Panc1 (cell line): ENCODE data around the gene IQUB.

Experiments used
- CTCF ChIP-seq: fragments of 450-650 bp; IDR thresholded peaks from 2 replicates; pipeline ENCODE4 v1.5.1; 2017; ENCODE audit warnings: mild to moderate bottlenecking
- POLR2AphosphoS5 ChIP-seq: IDR thresholded peaks from 2 replicates; pipeline ENCODE4 v1.6.1; 2012; ENCODE audit warnings: mild to moderate bottlenecking, low read depth, low read length, moderate library complexity
- SIN3A ChIP-seq: IDR thresholded peaks from 2 replicates; pipeline ENCODE4 v1.6.1; 2012; ENCODE audit warnings: low read depth, mild to moderate bottlenecking, low read length, moderate library complexity, borderline replicate concordance; ENCODE audit not compliant: insufficient read depth
- TCF7L2 ChIP-seq: IDR thresholded peaks from 2 replicates; pipeline ENCODE4 v1.6.1; 2011; ENCODE audit warnings: mild to moderate bottlenecking, low read depth, low read length, inconsistent platforms
- TF ChIP-seq, protein P1 (sequence below), 2 experiments: IDR thresholded peaks; 2 replicates each; pipeline ENCODE4 v1.6.1; 2011 to 2012; ENCODE audit warnings: low read depth in 2 of 2, control low read depth in 1 of 2, low read length in 1 of 2, mild to moderate bottlenecking in 1 of 2, moderate library complexity in 1 of 2; ENCODE audit not compliant: insufficient read depth in 1 of 2

DNA sequence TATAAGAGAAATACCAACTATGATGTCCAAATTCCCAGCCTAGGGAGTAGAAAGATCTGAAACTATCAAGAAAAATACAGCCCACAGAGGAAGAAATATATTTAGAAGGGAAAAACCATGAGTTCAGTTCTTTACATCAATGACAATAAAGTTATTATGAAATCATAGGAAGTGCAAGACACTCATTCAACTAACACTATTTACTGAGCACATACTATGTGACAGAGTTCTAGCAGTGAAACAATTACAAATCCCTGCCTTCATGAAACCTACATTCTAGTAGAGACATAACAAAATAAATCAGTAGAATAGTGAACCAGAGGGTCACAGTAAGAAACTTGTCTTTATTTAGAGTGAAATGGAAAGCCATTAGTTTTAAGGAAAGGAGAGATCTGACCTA, 21.1 kb upstream of the IQUB start:
- TF ChIP-seq CTCF = no peak
- TF ChIP-seq POLR2AphosphoS5 = no peak
- TF ChIP-seq, protein P1, sequence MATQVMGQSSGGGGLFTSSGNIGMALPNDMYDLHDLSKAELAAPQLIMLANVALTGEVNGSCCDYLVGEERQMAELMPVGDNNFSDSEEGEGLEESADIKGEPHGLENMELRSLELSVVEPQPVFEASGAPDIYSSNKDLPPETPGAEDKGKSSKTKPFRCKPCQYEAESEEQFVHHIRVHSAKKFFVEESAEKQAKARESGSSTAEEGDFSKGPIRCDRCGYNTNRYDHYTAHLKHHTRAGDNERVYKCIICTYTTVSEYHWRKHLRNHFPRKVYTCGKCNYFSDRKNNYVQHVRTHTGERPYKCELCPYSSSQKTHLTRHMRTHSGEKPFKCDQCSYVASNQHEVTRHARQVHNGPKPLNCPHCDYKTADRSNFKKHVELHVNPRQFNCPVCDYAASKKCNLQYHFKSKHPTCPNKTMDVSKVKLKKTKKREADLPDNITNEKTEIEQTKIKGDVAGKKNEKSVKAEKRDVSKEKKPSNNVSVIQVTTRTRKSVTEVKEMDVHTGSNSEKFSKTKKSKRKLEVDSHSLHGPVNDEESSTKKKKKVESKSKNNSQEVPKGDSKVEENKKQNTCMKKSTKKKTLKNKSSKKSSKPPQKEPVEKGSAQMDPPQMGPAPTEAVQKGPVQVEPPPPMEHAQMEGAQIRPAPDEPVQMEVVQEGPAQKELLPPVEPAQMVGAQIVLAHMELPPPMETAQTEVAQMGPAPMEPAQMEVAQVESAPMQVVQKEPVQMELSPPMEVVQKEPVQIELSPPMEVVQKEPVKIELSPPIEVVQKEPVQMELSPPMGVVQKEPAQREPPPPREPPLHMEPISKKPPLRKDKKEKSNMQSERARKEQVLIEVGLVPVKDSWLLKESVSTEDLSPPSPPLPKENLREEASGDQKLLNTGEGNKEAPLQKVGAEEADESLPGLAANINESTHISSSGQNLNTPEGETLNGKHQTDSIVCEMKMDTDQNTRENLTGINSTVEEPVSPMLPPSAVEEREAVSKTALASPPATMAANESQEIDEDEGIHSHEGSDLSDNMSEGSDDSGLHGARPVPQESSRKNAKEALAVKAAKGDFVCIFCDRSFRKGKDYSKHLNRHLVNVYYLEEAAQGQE (IDR thresholded peaks at IDR 0.05; ENCODE audit: insufficient read depth in 1 of 2, low read depth in 2 of 2, low read length in 1 of 2) = no peak
- no peak for TF ChIP-seq SIN3A
- no peak for TF ChIP-seq TCF7L2
